ENCODE measurements around the gene GSTM5. TPM values are rescaled to one million over a fixed set of nuclear protein-coding genes. Genes with fewer than 3 reads are reported as not detected.
A peak's percentile ranks its signal among the peaks of the same experiment; 100 is the strongest.

Gene GSTM5
- total RNA-seq, 4 donors from 2014 or later = 0.85 to 5.0 (median 2.0) TPM; not detected in 1

DNA sequence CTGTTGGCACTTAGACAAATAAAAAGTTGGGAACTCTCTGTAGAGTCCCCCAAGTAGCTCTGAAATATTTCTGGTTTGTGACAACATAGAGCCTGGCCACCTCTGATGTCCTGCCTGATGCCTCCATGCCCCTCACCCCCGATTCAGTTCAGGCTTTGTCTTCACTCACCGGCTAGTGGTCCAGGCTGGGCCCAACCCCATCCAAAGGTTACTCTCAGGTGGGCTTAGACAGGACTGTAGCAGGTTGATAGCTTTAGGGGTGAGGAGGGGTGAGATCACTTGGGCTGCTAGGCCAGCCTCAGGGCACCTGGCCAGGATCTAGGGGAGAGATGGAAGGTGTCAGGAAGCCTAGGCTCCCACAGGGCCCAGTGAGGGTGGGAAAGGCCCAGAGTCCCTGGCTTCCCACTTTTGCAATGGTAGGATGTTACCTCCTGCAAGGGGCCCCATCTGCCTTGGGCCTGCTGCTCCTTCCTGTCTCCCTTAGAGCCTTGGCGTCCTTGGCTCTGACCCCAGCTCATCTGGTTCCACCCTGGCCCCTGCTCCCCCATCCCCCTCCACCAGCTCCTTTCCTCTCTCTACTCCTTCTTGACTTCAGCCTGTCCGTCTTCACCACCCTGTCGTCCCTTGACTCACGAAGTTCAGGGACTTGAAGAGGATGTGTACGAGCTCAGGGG lies 44.9 kb downstream of the GSTM5 start:
- peaks cover 0 to 70% (median 0%) of the 10 kb centered on the region in 3 donors for H3K36me3 ChIP-seq
- no peaks in the 10 kb centered on the region for H3K9me3 ChIP-seq
- H3K4me1 ChIP-seq = peaks cover 0 to 14% (median 0%) of the 10 kb centered on the region in 4 donors
- no peak overlapping the region for H3K27ac ChIP-seq
- H3K27me3 ChIP-seq = no peaks in the 10 kb centered on the region
- no peak overlapping the region for H3K4me3 ChIP-seq
- TF ChIP-seq POLR2A (IDR thresholded peaks at IDR 0.05) = no peak
- TF ChIP-seq, protein P1, sequence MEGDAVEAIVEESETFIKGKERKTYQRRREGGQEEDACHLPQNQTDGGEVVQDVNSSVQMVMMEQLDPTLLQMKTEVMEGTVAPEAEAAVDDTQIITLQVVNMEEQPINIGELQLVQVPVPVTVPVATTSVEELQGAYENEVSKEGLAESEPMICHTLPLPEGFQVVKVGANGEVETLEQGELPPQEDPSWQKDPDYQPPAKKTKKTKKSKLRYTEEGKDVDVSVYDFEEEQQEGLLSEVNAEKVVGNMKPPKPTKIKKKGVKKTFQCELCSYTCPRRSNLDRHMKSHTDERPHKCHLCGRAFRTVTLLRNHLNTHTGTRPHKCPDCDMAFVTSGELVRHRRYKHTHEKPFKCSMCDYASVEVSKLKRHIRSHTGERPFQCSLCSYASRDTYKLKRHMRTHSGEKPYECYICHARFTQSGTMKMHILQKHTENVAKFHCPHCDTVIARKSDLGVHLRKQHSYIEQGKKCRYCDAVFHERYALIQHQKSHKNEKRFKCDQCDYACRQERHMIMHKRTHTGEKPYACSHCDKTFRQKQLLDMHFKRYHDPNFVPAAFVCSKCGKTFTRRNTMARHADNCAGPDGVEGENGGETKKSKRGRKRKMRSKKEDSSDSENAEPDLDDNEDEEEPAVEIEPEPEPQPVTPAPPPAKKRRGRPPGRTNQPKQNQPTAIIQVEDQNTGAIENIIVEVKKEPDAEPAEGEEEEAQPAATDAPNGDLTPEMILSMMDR (IDR thresholded peaks at IDR 0.05) = no peak
- DNase-seq = peak in 1 of 3 donors; percentile 43

DNA sequence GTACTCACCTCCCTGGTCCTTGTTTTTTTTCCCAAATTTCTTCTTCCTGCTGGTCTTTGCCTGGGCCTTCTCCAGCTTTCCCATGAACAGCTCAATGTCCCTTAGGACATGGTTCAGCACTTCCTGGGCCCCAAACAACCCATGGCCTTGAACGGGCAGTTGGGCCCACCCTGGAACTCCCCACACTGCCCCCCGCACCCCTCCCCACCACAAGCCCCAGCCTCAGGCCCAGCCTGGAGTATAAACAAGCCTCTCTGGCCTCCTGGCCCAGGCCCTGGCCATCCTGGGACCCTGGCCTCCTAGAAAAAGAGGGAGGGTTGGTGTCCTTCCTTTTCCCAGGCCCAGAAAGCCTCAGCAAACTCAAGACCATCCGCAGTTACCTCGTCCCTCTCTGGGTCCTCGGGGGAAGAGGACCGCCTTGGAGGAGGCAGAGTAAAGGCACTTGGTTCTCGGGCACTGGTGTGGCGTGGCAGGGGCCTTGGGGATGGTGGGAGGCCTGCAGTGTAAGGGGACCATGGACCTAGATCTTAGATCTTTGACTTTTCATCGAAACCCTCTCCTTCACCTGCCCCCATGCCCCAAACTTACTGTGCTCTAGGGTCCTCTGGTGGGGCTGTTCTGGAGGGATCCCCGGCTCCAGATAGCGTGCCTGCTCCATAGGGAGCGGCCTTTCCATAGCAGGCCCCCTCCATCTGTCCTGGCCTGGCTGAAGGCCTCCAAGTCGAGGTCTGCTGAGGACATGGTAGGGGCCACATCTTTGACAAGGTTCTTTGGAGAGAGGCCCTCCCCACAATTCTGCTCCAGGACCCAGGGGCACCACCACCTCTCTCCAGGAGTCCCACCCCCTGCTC lies 46.1 kb downstream of the GSTM5 start:
- Histone ChIP-seq H3K9me3 (no peaks in the 10 kb centered on the region), H3K27ac (no peak overlapping the region), H3K4me3 (no peak overlapping the region), H3K27me3 (no peaks in the 10 kb centered on the region), H3K4me1 (peaks cover 0 to 18% (median 0%) of the 10 kb centered on the region in 4 donors), H3K36me3 (peaks cover 0 to 61% (median 0%) of the 10 kb centered on the region in 3 donors)
- peak in 2 of 3 donors; percentile 26 to 43 for DNase-seq
- TF ChIP-seq, protein P1 (IDR thresholded peaks at IDR 0.05) = no peak
- no peak for TF ChIP-seq POLR2A (IDR thresholded peaks at IDR 0.05)

DNA sequence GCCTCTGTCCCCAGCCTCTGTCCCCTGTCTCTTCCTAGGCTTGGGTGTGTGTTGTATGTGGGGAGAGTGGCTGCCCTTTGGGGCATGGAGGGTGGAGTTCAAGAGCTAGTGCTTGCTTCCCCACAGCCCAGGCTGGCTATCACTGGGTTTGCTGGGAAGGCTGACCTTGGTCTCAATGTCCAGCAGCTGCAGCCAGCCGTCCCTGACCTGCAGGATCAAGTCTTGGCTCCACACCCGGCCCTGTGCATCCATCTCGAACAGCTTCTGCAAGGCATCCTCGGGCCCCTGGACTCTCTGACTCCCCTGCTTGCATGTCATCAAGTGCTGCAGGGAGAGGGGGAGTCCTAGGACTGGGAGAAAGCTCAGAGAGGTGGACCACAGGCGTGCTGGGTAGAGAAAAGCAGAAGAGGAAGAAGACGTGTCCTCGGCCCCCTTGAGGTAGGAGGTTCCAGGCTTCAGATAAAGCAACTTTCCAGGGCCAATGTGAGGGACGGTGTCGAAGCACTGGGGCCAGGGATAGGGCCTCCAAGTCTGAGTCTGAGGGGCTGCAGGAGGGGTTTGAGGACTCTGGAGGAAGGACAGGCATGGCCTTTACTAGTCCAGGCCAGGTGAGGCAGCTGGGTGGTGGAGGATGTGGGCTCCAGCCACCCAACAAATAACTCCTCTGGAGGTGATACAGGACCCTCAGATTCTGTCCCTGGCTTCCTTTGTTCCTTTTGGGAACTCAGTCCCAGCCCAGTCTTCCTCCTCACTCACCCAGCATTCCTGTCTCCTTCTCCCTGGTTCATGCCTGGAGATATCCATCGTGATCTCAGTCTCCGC lies 47.7 kb downstream of the GSTM5 start:
- Histone ChIP-seq H3K4me1 (peaks cover 0 to 25% (median 0%) of the 10 kb centered on the region in 4 donors), H3K27ac (no peak overlapping the region), H3K9me3 (no peaks in the 10 kb centered on the region), H3K27me3 (no peaks in the 10 kb centered on the region), H3K4me3 (no peak overlapping the region), H3K36me3 (peaks cover 0 to 54% (median 0%) of the 10 kb centered on the region in 3 donors)
- DNase-seq = peak in 2 of 3 donors; percentile 44 to 47
- TF ChIP-seq POLR2A (IDR thresholded peaks at IDR 0.05) = no peak
- TF ChIP-seq, protein P1 (IDR thresholded peaks at IDR 0.05) = no peak

DNA sequence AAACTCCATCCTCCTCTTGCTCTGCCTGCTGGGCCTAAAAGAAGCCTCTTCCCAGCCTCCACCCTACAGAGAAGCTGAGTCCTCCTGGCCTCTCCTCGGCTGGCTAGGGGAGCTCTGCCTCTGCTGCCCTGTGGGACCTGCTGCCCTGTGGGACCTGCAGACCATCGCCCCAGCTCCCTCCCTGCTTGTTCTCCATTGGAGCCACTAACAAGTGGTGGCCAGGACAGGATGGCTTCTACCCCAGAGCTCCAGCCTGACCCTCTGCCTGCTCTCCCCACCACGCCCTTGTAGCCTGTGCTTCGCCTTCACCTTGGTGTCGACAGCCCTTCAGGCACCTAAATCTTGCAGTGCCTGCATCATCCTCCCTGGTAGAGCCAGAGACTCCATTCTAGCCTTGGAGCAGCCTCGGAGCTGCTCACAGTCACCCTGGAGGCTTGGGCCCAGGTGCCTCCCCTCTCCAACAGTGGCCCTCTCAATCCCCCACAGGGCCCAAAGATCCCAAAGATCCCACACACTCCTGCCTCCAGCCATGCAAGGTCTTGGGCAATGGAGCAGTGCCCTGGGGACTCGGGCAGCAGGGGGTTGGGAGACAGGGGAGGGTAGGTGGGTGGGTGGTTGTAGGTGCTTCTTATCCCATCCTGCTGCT lies 48.7 kb downstream of the GSTM5 start:
- Histone ChIP-seq H3K9me3 (no peaks in the 10 kb centered on the region), H3K36me3 (peaks cover 0 to 51% (median 0%) of the 10 kb centered on the region in 3 donors), H3K27me3 (no peaks in the 10 kb centered on the region), H3K4me3 (peak overlapping the region in 2 of 4 donors; percentile 62 to 66), H3K4me1 (peaks cover 0 to 35% (median 0%) of the 10 kb centered on the region in 4 donors), H3K27ac (peak overlapping the region in 1 of 4 donors; percentile 94)
- DNase-seq = peak in 2 of 3 donors; percentile 43 to 44
- TF ChIP-seq, protein P1 (IDR thresholded peaks at IDR 0.05) = no peak
- TF ChIP-seq POLR2A (IDR thresholded peaks at IDR 0.05) = no peak

All from Peyer's patch (tissue), 4 donors.